ENCODE measurements around the gene SVEP1.

SVEP1 gene

GRCh38 chr9:110573305-110573704, 6.2 kb downstream of the SVEP1 start:
- no peak overlapping the region for H3K4me3 ChIP-seq (ENCODE audit: low read depth in 1 of 2, low read length in 2 of 2)
- TF ChIP-seq CTCF (IDR thresholded peaks at IDR 0.05; ENCODE audit: borderline replicate concordance, extremely low read depth, low read length, poor library complexity, severe bottlenecking) (no peak), EZH2 (IDR thresholded peaks at IDR 0.05; ENCODE audit: borderline replicate concordance, low read depth, low read length, severe bottlenecking) (no peak)
- no peaks in the 10 kb centered on the region for H3K79me2 ChIP-seq (ENCODE audit: insufficient read depth, low read length)
- H3K9ac ChIP-seq (ENCODE audit: low read depth, low read length) = no peak overlapping the region
- no peak overlapping the region for H3K4me2 ChIP-seq (ENCODE audit: insufficient read depth, low read length)
- H3K27ac ChIP-seq (ENCODE audit: low read length) = no peak overlapping the region
- H3K36me3 ChIP-seq (ENCODE audit: insufficient read depth, low read length) = no peaks in the 10 kb centered on the region
- no peak for ATAC-seq (ENCODE audit: insufficient read depth, low read depth)
- no peak overlapping the region for H2AFZ ChIP-seq (ENCODE audit: low read depth, low read length)
- H3K27me3 ChIP-seq (ENCODE audit: insufficient read depth, low read length, poor library complexity) = no peaks in the 10 kb centered on the region
- no peaks in the 10 kb centered on the region for H4K20me1 ChIP-seq (ENCODE audit: insufficient read depth, low read length)
- no peaks in the 10 kb centered on the region for H3K4me1 ChIP-seq (ENCODE audit: insufficient read depth, low read length)
- no peak for DNase-seq
- no peaks in the 10 kb centered on the region for H3K9me3 ChIP-seq (ENCODE audit: insufficient read depth, low read length, severe bottlenecking)

- no peak overlapping the region for H2AFZ ChIP-seq (ENCODE audit: low read depth, low read length)
- TF ChIP-seq CTCF (IDR thresholded peaks at IDR 0.05; ENCODE audit: borderline replicate concordance, extremely low read depth, low read length, poor library complexity, severe bottlenecking) (no peak), EZH2 (IDR thresholded peaks at IDR 0.05; ENCODE audit: borderline replicate concordance, low read depth, low read length, severe bottlenecking) (no peak)
- ATAC-seq (ENCODE audit: insufficient read depth, low read depth) (no peak), DNase-seq (no peak)
- no peak overlapping the region for H3K4me2 ChIP-seq (ENCODE audit: insufficient read depth, low read length)
- H3K27me3 ChIP-seq (ENCODE audit: insufficient read depth, low read length, poor library complexity) = no peaks in the 10 kb centered on the region
- H3K9me3 ChIP-seq (ENCODE audit: insufficient read depth, low read length, severe bottlenecking) = no peaks in the 10 kb centered on the region
- no peak overlapping the region for H3K27ac ChIP-seq (ENCODE audit: low read length)
- H3K79me2 ChIP-seq (ENCODE audit: insufficient read depth, low read length) = no peaks in the 10 kb centered on the region
- H3K36me3 ChIP-seq (ENCODE audit: insufficient read depth, low read length) = no peaks in the 10 kb centered on the region
- no peaks in the 10 kb centered on the region for H4K20me1 ChIP-seq (ENCODE audit: insufficient read depth, low read length)
- no peak overlapping the region for H3K9ac ChIP-seq (ENCODE audit: low read depth, low read length)
- H3K4me1 ChIP-seq (ENCODE audit: insufficient read depth, low read length) = no peaks in the 10 kb centered on the region
- H3K4me3 ChIP-seq (ENCODE audit: low read depth in 1 of 2, low read length in 2 of 2) = no peak overlapping the region
Observed at GRCh38 chr9:110571801-110572483, 7.6 kb downstream of the SVEP1 start.

GRCh38 chr9:110566156-110566555, 13.4 kb downstream of the SVEP1 start:
- H3K36me3 ChIP-seq (ENCODE audit: insufficient read depth, low read length) = no peaks in the 10 kb centered on the region
- H3K4me3 ChIP-seq (ENCODE audit: low read depth in 1 of 2, low read length in 2 of 2) = no peak overlapping the region
- no peak overlapping the region for H3K4me2 ChIP-seq (ENCODE audit: insufficient read depth, low read length)
- no peak overlapping the region for H3K9ac ChIP-seq (ENCODE audit: low read depth, low read length)
- no peaks in the 10 kb centered on the region for H3K27me3 ChIP-seq (ENCODE audit: insufficient read depth, low read length, poor library complexity)
- no peaks in the 10 kb centered on the region for H3K79me2 ChIP-seq (ENCODE audit: insufficient read depth, low read length)
- no peak for TF ChIP-seq CTCF (IDR thresholded peaks at IDR 0.05; ENCODE audit: borderline replicate concordance, extremely low read depth, low read length, poor library complexity, severe bottlenecking)
- TF ChIP-seq EZH2 (IDR thresholded peaks at IDR 0.05; ENCODE audit: borderline replicate concordance, low read depth, low read length, severe bottlenecking) = no peak
- no peak overlapping the region for H2AFZ ChIP-seq (ENCODE audit: low read depth, low read length)
- ATAC-seq (ENCODE audit: insufficient read depth, low read depth) (no peak), DNase-seq (no peak)
- H3K4me1 ChIP-seq (ENCODE audit: insufficient read depth, low read length) = no peaks in the 10 kb centered on the region
- H3K27ac ChIP-seq (ENCODE audit: low read length) = no peak overlapping the region
- no peaks in the 10 kb centered on the region for H3K9me3 ChIP-seq (ENCODE audit: insufficient read depth, low read length, severe bottlenecking)
- no peaks in the 10 kb centered on the region for H4K20me1 ChIP-seq (ENCODE audit: insufficient read depth, low read length)
